ENCODE results near the gene ZFP36. TPM values are rescaled to one million over a fixed set of nuclear protein-coding genes. Genes with fewer than 3 reads are reported as not detected.
A peak's percentile ranks its signal among the peaks of the same experiment; 100 is the strongest.

ZFP36 gene
- total RNA-seq, 3 donors from 2014 or later (not counting 1 experiment from before 2014, with no cell fraction given) = 1,232 to 2,074 (median 1,769) TPM

GRCh38 chr19:39415111-39416046 lies 8.7 kb downstream of the ZFP36 start:
- ATAC-seq (no peak), DNase-seq (peak in 1 of 2 donors; percentile 38)
- Mint-ChIP-seq H3K4me1 (peaks cover 32 to 42% of the 10 kb centered on the region in 2 donors), H3K36me3 (no peaks in the 10 kb centered on the region), H3K27me3 (ENCODE audit: low read depth in 2 of 2) (no peaks in the 10 kb centered on the region), H3K27ac (peak overlapping the region; percentile 96 to 97), H3K9me3 (no peaks in the 10 kb centered on the region), H3K4me3 (peak overlapping the region; percentile 28)
- H3K4me1 ChIP-seq (ENCODE audit: control insufficient read depth, insufficient read depth, low read length) = peaks cover 27% of the 10 kb centered on the region
- H3K27ac ChIP-seq (ENCODE audit: low read length) = no peak overlapping the region
- H3K36me3 ChIP-seq (ENCODE audit: control insufficient read depth, insufficient read depth, low read length) = peaks cover 8% of the 10 kb centered on the region
- intact Hi-C loops (cut with micrococcal nuclease) = no loop called here
- no peak overlapping the region for H3K4me3 ChIP-seq (ENCODE audit: low read length)
- no peaks in the 10 kb centered on the region for H3K27me3 ChIP-seq (ENCODE audit: control insufficient read depth, insufficient read depth, low read length)
- no peak for TF ChIP-seq CTCF (IDR thresholded peaks at IDR 0.05)
- no peaks in the 10 kb centered on the region for H3K9me3 ChIP-seq (ENCODE audit: control insufficient read depth, insufficient read depth, low read length)
- 93% methylated on average over 35 of the region's 35 CpGs for WGBS (ENCODE audit: insufficient coverage)

GRCh38 chr19:39416152-39417120 lies 9.8 kb downstream of the ZFP36 start:
- Mint-ChIP-seq H3K36me3 (no peaks in the 10 kb centered on the region), H3K27ac (peak overlapping the region in 1 of 2 donors; percentile 96), H3K4me3 (no peak overlapping the region), H3K4me1 (peaks cover 22 to 31% of the 10 kb centered on the region in 2 donors), H3K9me3 (no peaks in the 10 kb centered on the region), H3K27me3 (ENCODE audit: low read depth in 2 of 2) (no peaks in the 10 kb centered on the region)
- intact Hi-C loops (cut with micrococcal nuclease) = no loop called here
- Histone ChIP-seq H3K27ac (ENCODE audit: low read length) (no peak overlapping the region), H3K36me3 (ENCODE audit: control insufficient read depth, insufficient read depth, low read length) (peaks cover 8% of the 10 kb centered on the region), H3K4me3 (ENCODE audit: low read length) (no peak overlapping the region), H3K9me3 (ENCODE audit: control insufficient read depth, insufficient read depth, low read length) (no peaks in the 10 kb centered on the region), H3K27me3 (ENCODE audit: control insufficient read depth, insufficient read depth, low read length) (no peaks in the 10 kb centered on the region), H3K4me1 (ENCODE audit: control insufficient read depth, insufficient read depth, low read length) (peaks cover 17% of the 10 kb centered on the region)
- no peak for TF ChIP-seq CTCF (IDR thresholded peaks at IDR 0.05)
- WGBS (ENCODE audit: insufficient coverage) = 88% methylated on average over 22 of the region's 27 CpGs
- no peak for ATAC-seq
- peak in 1 of 2 donors; percentile 35 for DNase-seq

DNA sequence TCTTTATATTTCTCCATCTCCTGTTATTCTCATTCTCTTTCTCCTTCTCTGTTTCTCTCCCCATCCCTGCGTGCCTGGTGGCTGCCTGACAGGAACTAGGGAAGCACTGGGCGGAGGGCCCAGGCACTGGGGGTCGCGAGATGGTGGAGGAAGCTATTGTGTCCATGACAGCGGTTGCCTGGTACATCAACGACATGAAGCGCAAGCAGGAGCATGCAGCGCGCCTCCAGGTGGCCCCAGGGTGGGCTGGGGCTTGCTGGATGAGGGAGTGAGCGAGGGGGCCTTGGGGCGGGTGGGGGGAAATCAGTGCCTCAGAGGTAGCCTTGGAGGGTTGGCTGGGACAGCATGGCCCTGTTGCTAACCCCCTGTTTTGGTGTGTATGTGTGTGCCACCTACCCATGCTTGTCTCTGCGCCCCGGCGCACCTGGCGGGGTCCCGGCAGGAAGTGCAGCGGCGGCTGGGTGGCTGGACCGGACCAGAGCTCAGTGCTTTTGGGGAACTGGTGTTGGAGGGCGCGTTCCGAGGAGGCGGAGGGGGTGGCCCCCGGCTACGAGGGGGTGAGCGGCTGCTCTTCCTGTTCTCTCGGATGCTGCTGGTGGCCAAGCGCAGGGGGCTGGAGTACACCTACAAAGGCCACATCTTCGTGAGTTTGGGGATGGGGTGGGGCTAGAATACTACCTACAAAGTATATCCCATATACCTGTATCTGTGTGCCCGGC lies 11.0 kb downstream of the ZFP36 start:
- peak overlapping the region; percentile 41 to 70 for H3K27ac Mint-ChIP-seq
- intact Hi-C loops (cut with micrococcal nuclease) = no loop called here
- DNase-seq = peak in 1 of 2 donors; percentile 20

More for the DNA sequence above, 11.0 kb downstream of the ZFP36 start:
- Histone ChIP-seq H3K36me3 (ENCODE audit: control insufficient read depth, insufficient read depth, low read length) (peaks cover 8% of the 10 kb centered on the region), H3K27me3 (ENCODE audit: control insufficient read depth, insufficient read depth, low read length) (no peaks in the 10 kb centered on the region), H3K9me3 (ENCODE audit: control insufficient read depth, insufficient read depth, low read length) (no peaks in the 10 kb centered on the region), H3K27ac (ENCODE audit: low read length) (no peak overlapping the region), H3K4me1 (ENCODE audit: control insufficient read depth, insufficient read depth, low read length) (peaks cover 12% of the 10 kb centered on the region), H3K4me3 (ENCODE audit: low read length) (no peak overlapping the region)
- no peak for ATAC-seq
- WGBS (ENCODE audit: insufficient coverage) = 88% methylated on average over 27 of the region's 30 CpGs
- H3K4me1 Mint-ChIP-seq = peaks cover 12 to 22% of the 10 kb centered on the region in 2 donors
- H3K4me3 Mint-ChIP-seq = peak overlapping the region; percentile 10
- no peaks in the 10 kb centered on the region for H3K9me3 Mint-ChIP-seq
- no peaks in the 10 kb centered on the region for H3K36me3 Mint-ChIP-seq
- no peak for TF ChIP-seq CTCF (IDR thresholded peaks at IDR 0.05)
- H3K27me3 Mint-ChIP-seq (ENCODE audit: low read depth in 2 of 2) = no peaks in the 10 kb centered on the region
